ENCODE measurements around the gene ITGB8. TPM values are rescaled to one million over a fixed set of nuclear protein-coding genes. Genes with fewer than 3 reads are reported as not detected.

Gene ITGB8
- total RNA-seq, 4 donors from 2014 or later: 14.0 to 33.6 (median 17.7) TPM

- intact Hi-C loops (cut with DNase I): no loop called here
- no peak overlapping the region for H3K4me3 ChIP-seq (replicated peaks in 1 of 3)
- DNase-seq: no peak
- H3K9me3 ChIP-seq: no peaks in the 10 kb centered on the region
- 67 to 74% methylated on average over 3 of the region's 3 CpGs for WGBS, 2 donors
- no peak overlapping the region for H3K27ac ChIP-seq
- H3K4me1 ChIP-seq: peaks cover 14 to 16% of the 10 kb centered on the region in 2 donors
- no peaks in the 10 kb centered on the region for H3K36me3 ChIP-seq
- no peak for TF ChIP-seq CTCF (IDR thresholded peaks at IDR 0.05)
- no peak for TF ChIP-seq POLR2A (IDR thresholded peaks at IDR 0.05)
- H3K27me3 ChIP-seq: no peaks in the 10 kb centered on the region
Measured at GRCh38 chr7:20403331-20403730, 72.6 kb downstream of the ITGB8 start.

- WGBS, 2 donors: 93 to 96% methylated on average over 6 of the region's 6 CpGs
Measured at GRCh38 chr7:20404320-20404719, 73.6 kb downstream of the ITGB8 start.

GRCh38 chr7:20407585-20408466 lies 77.1 kb downstream of the ITGB8 start:
- Histone ChIP-seq H3K27ac (peak overlapping the region in 1 of 3 donors; percentile 14), H3K9me3 (no peaks in the 10 kb centered on the region), H3K4me3 (replicated peaks in 1 of 3) (no peak overlapping the region), H3K36me3 (no peaks in the 10 kb centered on the region), H3K27me3 (no peaks in the 10 kb centered on the region), H3K4me1 (peaks cover 14 to 18% of the 10 kb centered on the region in 2 donors)
- no peak for TF ChIP-seq CTCF (IDR thresholded peaks at IDR 0.05)
- no peak for TF ChIP-seq POLR2A (IDR thresholded peaks at IDR 0.05)
- peak; percentile 69 to 73 for DNase-seq
- intact Hi-C loops (cut with DNase I): no loop called here
- 29 to 30% methylated on average over 5 of the region's 5 CpGs for WGBS, 2 donors

More at GRCh38 chr7:20404320-20404719, 73.6 kb downstream of the ITGB8 start:
- Histone ChIP-seq H3K27me3 (no peaks in the 10 kb centered on the region), H3K4me3 (replicated peaks in 1 of 3) (no peak overlapping the region), H3K27ac (no peak overlapping the region), H3K9me3 (no peaks in the 10 kb centered on the region), H3K4me1 (peaks cover 14 to 18% of the 10 kb centered on the region in 2 donors), H3K36me3 (no peaks in the 10 kb centered on the region)
- intact Hi-C loops (cut with DNase I): no loop called here
- no peak for TF ChIP-seq POLR2A (IDR thresholded peaks at IDR 0.05)
- no peak for TF ChIP-seq CTCF (IDR thresholded peaks at IDR 0.05)
- no peak for DNase-seq

- Histone ChIP-seq H3K27ac (peak overlapping the region in 1 of 3 donors; percentile 14), H3K9me3 (no peaks in the 10 kb centered on the region), H3K4me3 (replicated peaks in 1 of 3) (no peak overlapping the region), H3K27me3 (no peaks in the 10 kb centered on the region), H3K4me1 (peaks cover 14 to 18% of the 10 kb centered on the region in 2 donors), H3K36me3 (no peaks in the 10 kb centered on the region)
- TF ChIP-seq POLR2A (IDR thresholded peaks at IDR 0.05) (no peak), CTCF (IDR thresholded peaks at IDR 0.05) (no peak)
- no peak for DNase-seq
- whole genome bisulfite sequencing, 2 donors: 78 to 90% methylated on average over 2 of the region's 2 CpGs
- intact Hi-C loops (cut with DNase I): no loop called here
Measured at GRCh38 chr7:20408467-20408826, 77.7 kb downstream of the ITGB8 start.

GRCh38 chr7:20409961-20410360 lies 79.3 kb downstream of the ITGB8 start:
- intact Hi-C loops (cut with DNase I): no loop called here
- 92% methylated on average over 5 of the region's 5 CpGs for WGBS, 2 donors
- H3K27ac ChIP-seq: no peak overlapping the region

More at GRCh38 chr7:20409961-20410360, 79.3 kb downstream of the ITGB8 start:
- TF ChIP-seq POLR2A (IDR thresholded peaks at IDR 0.05) (no peak), CTCF (IDR thresholded peaks at IDR 0.05) (no peak)
- H3K36me3 ChIP-seq: no peaks in the 10 kb centered on the region
- no peaks in the 10 kb centered on the region for H3K9me3 ChIP-seq
- peaks cover 14 to 18% of the 10 kb centered on the region in 2 donors for H3K4me1 ChIP-seq
- no peaks in the 10 kb centered on the region for H3K27me3 ChIP-seq
- H3K4me3 ChIP-seq (replicated peaks in 1 of 3): no peak overlapping the region
- no peak for DNase-seq

Measured in thyroid gland (tissue), 4 donors.